Cardiac fibroblast (primary cell): ENCODE data around the gene ASAP2.
A peak's percentile ranks its signal among the peaks of the same experiment; 100 is the strongest.

Experiments used
- DNase-seq, 2 donors: peaks; one replicate each; pipeline versions ENCODE4 v3.0.0 to v3.0.0-alpha.2; 2010; ENCODE audit warnings: low read depth in 2 of 2
- H3K4me3 ChIP-seq, 2 donors: replicated peaks in 1 of 2; 1 replicate in 1 of 2; 2 replicates in 1 of 2; pipeline ENCODE4 v1.5.1; 2011; ENCODE audit warnings: low read depth in 2 of 2, low read length in 2 of 2, mild to moderate bottlenecking in 2 of 2, moderate library complexity in 1 of 2
- TF ChIP-seq, protein P1 (sequence below): IDR thresholded peaks from one replicate; pipeline ENCODE4 v1.5.1; 2011; ENCODE audit warnings: low read depth, mild to moderate bottlenecking, low read length, inconsistent platforms

ASAP2 gene

DNA sequence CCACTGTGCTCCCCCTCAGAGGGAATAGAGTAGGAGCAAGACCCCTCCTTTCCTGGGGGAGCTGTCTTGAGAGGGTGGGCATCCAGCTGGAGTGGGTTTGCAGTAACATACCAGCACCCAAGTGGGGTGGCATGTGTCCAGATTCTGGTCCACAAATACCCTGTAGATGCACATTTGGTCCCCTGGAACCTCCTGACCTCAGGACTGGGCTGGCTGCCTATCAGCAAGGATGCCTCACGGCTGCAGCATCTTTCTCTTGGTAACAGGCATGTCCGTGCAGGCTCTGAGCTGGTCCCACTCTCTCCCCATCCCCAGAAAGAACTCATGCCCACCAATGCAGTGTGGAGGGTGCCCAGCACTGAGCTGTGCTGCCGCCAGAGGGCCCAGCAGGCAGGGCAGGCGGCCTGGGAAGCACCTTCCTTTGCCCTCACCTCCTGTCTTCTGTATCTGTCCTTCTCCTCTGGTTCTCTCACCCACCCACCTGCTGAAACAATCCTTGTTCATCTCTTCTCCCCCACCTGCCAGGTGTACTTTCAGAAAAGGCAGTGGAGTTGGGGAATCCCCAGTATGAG is 169.3 kb downstream of the ASAP2 start:
- no peak for DNase-seq
- no peak overlapping the region for H3K4me3 ChIP-seq
- TF ChIP-seq, protein P1, sequence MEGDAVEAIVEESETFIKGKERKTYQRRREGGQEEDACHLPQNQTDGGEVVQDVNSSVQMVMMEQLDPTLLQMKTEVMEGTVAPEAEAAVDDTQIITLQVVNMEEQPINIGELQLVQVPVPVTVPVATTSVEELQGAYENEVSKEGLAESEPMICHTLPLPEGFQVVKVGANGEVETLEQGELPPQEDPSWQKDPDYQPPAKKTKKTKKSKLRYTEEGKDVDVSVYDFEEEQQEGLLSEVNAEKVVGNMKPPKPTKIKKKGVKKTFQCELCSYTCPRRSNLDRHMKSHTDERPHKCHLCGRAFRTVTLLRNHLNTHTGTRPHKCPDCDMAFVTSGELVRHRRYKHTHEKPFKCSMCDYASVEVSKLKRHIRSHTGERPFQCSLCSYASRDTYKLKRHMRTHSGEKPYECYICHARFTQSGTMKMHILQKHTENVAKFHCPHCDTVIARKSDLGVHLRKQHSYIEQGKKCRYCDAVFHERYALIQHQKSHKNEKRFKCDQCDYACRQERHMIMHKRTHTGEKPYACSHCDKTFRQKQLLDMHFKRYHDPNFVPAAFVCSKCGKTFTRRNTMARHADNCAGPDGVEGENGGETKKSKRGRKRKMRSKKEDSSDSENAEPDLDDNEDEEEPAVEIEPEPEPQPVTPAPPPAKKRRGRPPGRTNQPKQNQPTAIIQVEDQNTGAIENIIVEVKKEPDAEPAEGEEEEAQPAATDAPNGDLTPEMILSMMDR, result no peak

DNA sequence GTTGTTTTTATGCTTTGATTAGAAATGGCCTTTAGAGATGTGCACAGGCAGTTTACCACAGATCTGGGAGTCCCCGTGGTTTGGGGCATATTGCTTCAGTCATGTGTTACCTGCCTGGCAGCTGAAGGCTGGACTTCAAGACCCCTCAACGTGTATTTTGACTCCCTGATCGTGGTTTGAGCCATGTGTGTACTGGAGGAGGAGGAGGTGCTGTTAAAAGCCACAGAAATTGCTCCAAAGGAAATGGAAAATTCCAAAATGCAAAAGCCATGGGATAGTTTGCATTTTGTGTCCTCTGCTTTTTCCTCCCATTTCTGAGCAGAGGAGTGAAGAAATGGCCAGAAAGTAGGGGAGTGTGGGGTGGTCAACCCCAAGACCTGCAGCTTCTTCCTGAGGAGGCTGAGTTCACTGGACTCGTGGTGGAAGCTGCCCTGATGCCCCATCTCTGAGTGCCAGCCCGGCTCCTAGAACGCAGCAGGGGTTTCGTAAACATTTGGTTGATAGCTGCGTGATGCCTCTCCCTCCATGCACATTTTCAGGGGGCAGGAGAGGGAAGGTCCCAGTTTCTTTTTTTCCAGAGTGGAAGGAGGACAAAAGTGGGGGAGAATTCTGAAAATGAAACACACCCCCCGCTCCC is 171.0 kb downstream of the ASAP2 start:
- no peak for DNase-seq
- TF ChIP-seq, protein P1, result no peak
- no peak overlapping the region for H3K4me3 ChIP-seq

DNA sequence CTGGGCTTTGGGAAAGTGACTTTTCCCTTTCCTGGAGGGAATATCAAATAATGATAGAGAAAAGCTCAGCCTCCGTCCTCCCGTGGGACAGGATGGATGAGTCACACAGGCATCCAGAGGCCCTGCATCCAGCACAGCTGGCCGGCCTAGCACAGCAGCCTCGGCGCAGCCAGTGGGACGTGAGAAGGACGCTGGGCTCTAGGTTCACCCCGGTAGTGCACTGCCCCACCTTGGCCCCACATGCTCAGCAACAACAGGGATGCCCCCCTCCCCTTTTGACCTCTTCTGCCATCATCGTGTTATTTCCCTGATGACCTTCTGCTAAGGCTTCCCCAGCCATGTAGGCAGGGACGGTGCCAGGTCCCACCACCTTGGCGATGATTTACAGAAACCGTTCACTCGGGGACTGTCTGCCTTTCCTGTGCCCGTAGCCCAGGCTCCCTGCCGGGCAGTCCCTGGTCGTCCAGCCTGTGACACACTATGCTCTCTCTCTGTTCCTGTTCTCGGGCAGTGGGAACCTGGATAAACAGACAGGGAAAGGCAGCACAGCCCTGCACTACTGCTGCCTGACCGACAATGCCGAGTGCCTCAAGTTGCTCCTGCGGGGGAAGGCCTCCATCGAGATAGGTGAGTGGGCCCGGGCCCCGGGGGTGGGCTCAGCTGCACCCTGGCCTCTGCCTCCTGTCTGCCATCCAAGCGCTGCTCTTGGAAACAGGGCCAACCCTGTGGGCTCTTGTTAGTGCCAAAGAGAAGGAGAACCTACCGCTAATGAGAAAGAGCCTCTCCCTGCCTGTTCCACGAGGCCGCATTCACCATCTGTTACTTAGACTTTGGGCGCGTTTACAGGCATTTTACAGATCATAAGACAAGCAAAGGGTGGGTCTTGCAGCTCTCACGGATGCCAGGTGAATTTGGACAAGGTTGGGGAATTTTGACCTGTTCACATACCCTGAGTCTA is 172.1 kb downstream of the ASAP2 start:
- no peak overlapping the region for H3K4me3 ChIP-seq
- peak; percentile 81 to 90 for DNase-seq
- TF ChIP-seq, protein P1, result no peak

DNA sequence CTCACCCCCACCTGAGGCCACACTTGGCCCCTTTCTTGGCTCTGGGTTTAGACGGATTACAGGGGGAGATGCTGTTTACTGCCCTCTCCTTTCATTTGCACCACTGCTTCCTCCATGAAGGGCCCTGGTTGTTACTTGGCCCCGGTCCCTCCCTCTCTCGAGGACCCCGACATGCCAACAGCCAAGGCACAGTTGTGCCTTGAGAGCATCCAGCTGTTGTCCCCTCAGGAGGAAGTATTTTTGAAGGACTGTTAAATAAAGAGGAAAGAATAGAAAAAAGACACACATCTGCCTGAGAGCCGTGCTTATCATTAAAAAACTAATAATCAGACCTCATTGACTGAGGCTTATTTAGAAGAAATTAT is 172.8 kb downstream of the ASAP2 start:
- no peak overlapping the region for H3K4me3 ChIP-seq
- DNase-seq, result no peak
- TF ChIP-seq, protein P1, result no peak

DNA sequence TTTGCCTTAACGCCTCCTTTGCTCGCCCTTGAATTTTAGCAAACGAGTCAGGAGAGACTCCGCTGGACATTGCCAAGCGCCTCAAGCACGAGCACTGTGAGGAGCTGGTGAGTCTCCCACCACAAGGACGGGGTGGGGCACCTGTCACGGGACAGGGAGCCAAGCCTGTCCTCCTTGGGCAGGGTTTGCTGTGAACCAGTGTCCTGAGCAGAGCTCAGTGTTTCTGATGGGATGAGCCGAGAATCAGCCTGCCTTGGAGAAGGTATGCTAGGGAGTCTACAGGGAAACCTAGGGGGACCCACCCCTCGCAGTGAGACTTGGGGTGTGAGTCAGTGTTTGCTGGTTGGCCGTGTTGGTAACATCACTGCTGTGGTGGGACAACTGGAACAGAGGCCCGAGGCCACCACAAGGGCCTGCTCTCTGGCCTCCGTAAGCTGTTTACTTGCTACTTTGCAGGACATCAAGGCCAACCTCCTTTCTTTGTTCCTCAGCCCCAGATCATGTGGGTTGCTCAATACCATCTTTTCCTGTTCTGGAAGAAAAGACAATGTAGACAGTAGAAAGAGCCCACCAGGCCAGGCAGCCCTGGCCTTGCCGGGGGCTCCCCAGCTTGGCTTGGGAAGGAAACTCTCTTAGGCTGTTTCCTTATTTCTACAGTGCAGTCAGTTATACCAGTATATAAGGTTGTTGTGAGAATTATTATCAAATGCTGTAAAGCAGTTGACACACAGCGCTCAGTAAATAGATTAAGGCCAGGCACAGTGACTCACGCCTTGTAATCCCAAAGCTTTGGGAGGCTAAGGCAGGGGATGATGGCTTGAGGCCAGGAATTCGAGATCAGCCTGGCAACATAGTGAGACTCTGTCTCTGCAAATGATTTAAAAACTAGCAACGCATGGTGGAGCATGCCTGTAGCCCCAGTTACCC is 174.4 kb downstream of the ASAP2 start:
- DNase-seq, result peak; percentile 95
- TF ChIP-seq, protein P1, result no peak

DNA sequence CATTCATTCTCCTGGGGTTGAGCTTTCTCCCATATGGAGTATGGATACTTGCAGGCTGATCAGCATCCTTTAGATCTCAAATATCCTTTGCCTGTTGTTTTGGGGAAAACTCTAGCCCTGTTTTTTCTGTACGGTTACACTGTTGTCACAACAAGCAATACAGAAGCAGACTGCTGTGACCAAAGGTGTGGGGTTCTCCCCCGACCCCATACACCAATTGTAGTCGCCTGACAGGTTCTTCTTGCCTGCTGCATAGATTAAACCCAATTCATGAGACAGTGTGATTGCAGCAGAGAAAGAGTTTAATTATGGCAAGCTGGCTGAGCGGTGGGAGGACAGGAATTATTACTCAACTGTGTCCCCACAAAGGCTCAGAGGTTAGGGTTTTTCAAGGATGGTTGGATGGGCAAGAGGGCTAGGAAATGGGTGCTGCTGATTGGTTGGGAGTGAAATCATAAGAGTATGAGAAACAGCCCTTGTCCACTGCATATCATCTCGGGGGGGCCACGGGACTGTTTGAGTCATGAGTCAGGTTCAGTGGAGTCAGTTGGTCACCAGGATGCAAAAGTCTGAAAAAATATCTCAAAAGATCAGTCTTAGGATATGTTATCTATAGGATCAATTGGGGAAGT is 176.1 kb downstream of the ASAP2 start:
- TF ChIP-seq, protein P1, result no peak
- peak in 1 of 2 donors; percentile 65 for DNase-seq
- H3K4me3 ChIP-seq, result no peak overlapping the region

More for the DNA sequence above, 174.4 kb downstream of the ASAP2 start:
- no peak overlapping the region for H3K4me3 ChIP-seq
